OCI-LY7 (cell line): ENCODE measurements around the gene RAPGEF2. TPM values are rescaled to one million over a fixed set of nuclear protein-coding genes. Genes with fewer than 3 reads are reported as not detected.

Source experiments
- BruUV-seq: library from RNA; stranded (reverse); fragments of 400-500 nt; replicated peaks from 2 replicates; lab custom pipeline; 2021; lab: Mats Ljungman, UMichigan
- CTCF ChIA-PET: fragments of 300-600 bp; sonication (Branson Sonifier 250); formaldehyde crosslinking; loops from one replicate; lab custom pipeline; 2022; ENCODE audit warnings: antibody characterized with exemption; ENCODE audit not compliant: unreplicated experiment; lab: Charles Lee
- POLR2A ChIA-PET: fragments of 300-600 bp; sonication (Branson Sonifier 250); formaldehyde crosslinking; loops from one replicate; lab custom pipeline; 2022; ENCODE audit warnings: antibody characterized with exemption; lab: Charles Lee
- DNase-seq: peaks from one replicate; pipeline ENCODE4 v3.0.0-alpha.2; 2015; ENCODE audit warnings: low spot score
- H2AFZ ChIP-seq: fragments of 200-600 bp; sonication (generic), shearing (Covaris generic); 2 replicates; pipeline ENCODE4 v1.6.1; 2014; ENCODE audit warnings: mild to moderate bottlenecking, antibody characterized with exemption, low read length, moderate library complexity
- H3K27ac ChIP-seq: fragments of 200-600 bp; sonication (generic); 2 replicates; pipeline ENCODE4 v1.5.1; 2014; ENCODE audit warnings: mixed run types, low read depth, mild to moderate bottlenecking, moderate library complexity, low read length, inconsistent platforms; ENCODE audit not compliant: poor library complexity, severe bottlenecking
- H3K36me3 ChIP-seq: fragments of 200-600 bp; sonication (generic); 2 replicates; pipeline ENCODE4 v1.6.1; 2014; ENCODE audit warnings: mild to moderate bottlenecking, antibody characterized with exemption, low read length, moderate library complexity, mixed read lengths; ENCODE audit not compliant: insufficient read depth
- H3K4me1 ChIP-seq: fragments of 200-600 bp; sonication (generic); 2 replicates; pipeline ENCODE4 v1.5.1; 2014; ENCODE audit warnings: mild to moderate bottlenecking, low read length; ENCODE audit not compliant: insufficient read depth, poor library complexity, severe bottlenecking
- H3K4me2 ChIP-seq: fragments of 200-600 bp; sonication (generic); 2 replicates; pipeline ENCODE4 v1.6.1; 2014; ENCODE audit warnings: mild to moderate bottlenecking, low read length
- H3K4me3 ChIP-seq: fragments of 200-600 bp; sonication (generic); 2 replicates; pipeline ENCODE4 v1.5.1; 2014; ENCODE audit warnings: mild to moderate bottlenecking, low read depth, low read length; ENCODE audit not compliant: poor library complexity, severe bottlenecking
- H3K79me2 ChIP-seq: fragments of 200-600 bp; sonication (generic); 2 replicates; pipeline ENCODE4 v1.6.1; 2016; ENCODE audit warnings: low read depth, mild to moderate bottlenecking, low read length, moderate library complexity, mixed read lengths; ENCODE audit not compliant: insufficient read depth
- H3K9me2 ChIP-seq: fragments of 200-600 bp; sonication (generic); 2 replicates; pipeline ENCODE4 v1.6.1; 2016; ENCODE audit warnings: mild to moderate bottlenecking, low read length, mixed read lengths; ENCODE audit not compliant: insufficient read depth
- H3K9me3 ChIP-seq: fragments of 200-600 bp; sonication (generic); 2 replicates; pipeline ENCODE4 v1.6.1; 2014; ENCODE audit warnings: mild to moderate bottlenecking, mixed run types, low read length, mixed read lengths
- H4K20me1 ChIP-seq: fragments of 200-600 bp; sonication (generic); 2 replicates; pipeline ENCODE4 v1.6.1; 2014; ENCODE audit warnings: mild to moderate bottlenecking, antibody characterized with exemption, low read length, moderate library complexity, mixed read lengths; ENCODE audit not compliant: insufficient read depth
- CTCF ChIP-seq: fragments of 200-600 bp; sonication (generic); conservative IDR thresholded peaks from 2 replicates; pipeline ENCODE4 v1.5.1; 2014; ENCODE audit warnings: mild to moderate bottlenecking, antibody characterized with exemption, low read length, moderate library complexity, mixed read lengths
- EZH2phosphoT487 ChIP-seq: fragments of 200-600 bp; sonication (generic); IDR thresholded peaks from 2 replicates; pipeline ENCODE4 v1.6.1; 2018; ENCODE audit warnings: low read depth, borderline replicate concordance, mild to moderate bottlenecking, mixed run types, antibody characterized with exemption, low read length, moderate library complexity, mixed read lengths
- intact Hi-C: fragments of 100-400 bp; cut with micrococcal nuclease; formaldehyde crosslinking; loops from one replicate; pipeline ENCODE4 v1.10.0; 2022; ENCODE audit not compliant: unreplicated experiment
- microRNA-seq: library from miRNA; unstranded; fragments of <30 nt; microRNA quantifications from one replicate; pipeline ENCODE4 v1.2.0, GENCODE V29; 2022; ENCODE audit warnings: borderline replicate concordance
- small RNA-seq: library from RNA; depleted of rRNA; stranded (forward); fragments of <200 nt; gene quantifications from one replicate; pipeline ENCODE3, GENCODE V24; 2014
- total RNA-seq, 2 experiments: library from RNA; depleted of rRNA in 1 of 2; stranded (reverse); fragments of >200 nt in 1 of 2; shearing (Covaris generic) in 1 of 2; gene quantifications; 2 replicates each; pipeline ENCODE4 v1.2.3, GENCODE V29; 2014 to 2022

Gene RAPGEF2
- total RNA-seq, 2 experiments from 2014 or later: 4.6 to 6.5 TPM

- no peaks in the 10 kb centered on the region for H3K9me2 ChIP-seq
- H3K4me1 ChIP-seq: no peaks in the 10 kb centered on the region
- no peaks in the 10 kb centered on the region for H3K9me3 ChIP-seq
- ChIA-PET CTCF (no interaction called here), POLR2A (interaction anchor here (0.6 to 0.7 kb wide), 2 partner anchors 248 to 1759 kb away, joined by 3 to 6 read pairs; no protein-coding TSS in a partner anchor)
- no peaks in the 10 kb centered on the region for H4K20me1 ChIP-seq
- TF ChIP-seq CTCF (no peak), EZH2phosphoT487 (no peak)
- H3K4me3 ChIP-seq: no peak overlapping the region
- no TSS peak for BruUV-seq
- no peak overlapping the region for H3K27ac ChIP-seq
- no peak for DNase-seq
- no peaks in the 10 kb centered on the region for H3K79me2 ChIP-seq
- intact Hi-C loops: no loop called here
- H3K36me3 ChIP-seq: no peaks in the 10 kb centered on the region
- no peak overlapping the region for H2AFZ ChIP-seq
- H3K4me2 ChIP-seq: no peak overlapping the region
Measured at GRCh38 chr4:159401791-159402380, 299.0 kb downstream of the RAPGEF2 start.

Small RNA genes lying within 50 kb of the gene (microRNA-seq; reads per million reads assigned to microRNA genes)
- not detected for gene MIR3688-1
- not detected for gene MIR3688-2

Small RNA genes lying within 50 kb of the gene (small RNA-seq; reads per million reads assigned to genes)
- not detected for gene AC074344.1
- not detected for gene MIR3688-1
- gene RF00019: not detected
